MCF 10A (cell line): ENCODE measurements around the gene IMPG2. TPM values are rescaled to one million over a fixed set of nuclear protein-coding genes. Genes with fewer than 3 reads are reported as not detected.
"Not testable (repeated sequence)": the region's sequence is repeated elsewhere in the genome, so short reads cannot be mapped to it uniquely, and the experiment has no call there.

Source experiments
- BruUV-seq: library from RNA; stranded (reverse); fragments of 400-500 nt; replicated peaks from 2 replicates; lab custom pipeline; 2021; lab: Mats Ljungman, UMichigan
- CTCF ChIA-PET: fragments of 300-600 bp; sonication (Branson Sonifier 250); formaldehyde crosslinking; extraction: SDS; loops from one replicate; lab custom pipeline; 2021; ENCODE audit warnings: antibody characterized with exemption, inconsistent platforms; lab: Yijun Ruan, JAX
- POLR2A ChIA-PET: fragments of 300-600, 350-650 bp; sonication (Branson Sonifier 250); formaldehyde crosslinking; extraction: SDS; loops from one replicate; lab custom pipeline; 2020; ENCODE audit warnings: antibody characterized with exemption, inconsistent platforms; lab: Yijun Ruan, JAX
- DNase-seq: peaks from one replicate; pipeline ENCODE4 v3.0.0-alpha.2; 2018; ENCODE audit not compliant: unreplicated experiment
- H3K27ac Mint-ChIP-seq: one replicate; pipeline ENCODE4 v1.8.0; 2022; ENCODE audit warnings: mild to moderate bottlenecking, low read depth, mixed read lengths; ENCODE audit not compliant: unreplicated experiment
- H3K27me3 Mint-ChIP-seq: one replicate; pipeline ENCODE4 v1.8.0; 2022; ENCODE audit warnings: mixed read lengths; ENCODE audit not compliant: insufficient read depth, unreplicated experiment
- H3K36me3 Mint-ChIP-seq: one replicate; pipeline ENCODE4 v1.8.0; 2022; ENCODE audit warnings: mild to moderate bottlenecking, moderate library complexity, mixed read lengths; ENCODE audit not compliant: insufficient read depth, unreplicated experiment
- H3K4me1 Mint-ChIP-seq: one replicate; pipeline ENCODE4 v1.8.0; 2022; ENCODE audit warnings: mixed read lengths; ENCODE audit not compliant: insufficient read depth, unreplicated experiment
- H3K4me3 Mint-ChIP-seq: one replicate; pipeline ENCODE4 v1.8.0; 2022; ENCODE audit warnings: mild to moderate bottlenecking, moderate library complexity, mixed read lengths; ENCODE audit not compliant: unreplicated experiment
- H3K9me3 Mint-ChIP-seq: one replicate; pipeline ENCODE4 v1.8.0; 2022; ENCODE audit warnings: mixed read lengths; ENCODE audit not compliant: unreplicated experiment
- intact Hi-C: fragments of 100-400 bp; cut with micrococcal nuclease; formaldehyde crosslinking; loops from 2 replicates; pipeline ENCODE4 v1.14.1; 2022
- total RNA-seq: library from RNA; stranded (reverse); gene quantifications from 2 replicates; pipeline ENCODE4 v1.2.3, GENCODE V29; 2022
- TF ChIP-seq, protein P1 (sequence below): fragments of 200-600 bp; IDR thresholded peaks from one replicate; pipeline ENCODE4 v1.8.0; 2022; ENCODE audit warnings: antibody characterized with exemption, mild to moderate bottlenecking; ENCODE audit not compliant: unreplicated experiment

The IMPG2 gene
- total RNA-seq, 1 experiment from 2014 or later: 0.26 TPM

DNA sequence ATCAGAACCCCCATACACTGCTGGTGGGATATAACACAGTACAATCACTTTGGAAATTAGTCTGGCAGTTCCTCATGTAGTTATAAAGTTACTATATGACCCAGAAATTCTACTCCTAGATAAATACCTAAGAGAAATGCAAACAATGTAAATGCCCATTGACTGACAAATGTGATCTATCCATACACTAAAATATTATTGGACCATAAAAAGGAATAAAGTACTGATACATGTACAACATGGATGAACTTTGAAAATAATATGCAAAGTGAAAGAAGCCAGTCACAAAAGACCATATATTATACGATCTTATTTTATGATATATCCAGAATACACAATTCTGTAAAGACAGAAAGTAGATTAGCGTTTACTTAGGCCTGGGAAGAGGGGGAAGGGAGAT lies 7.8 kb downstream of the IMPG2 start:
- intact Hi-C loops: no loop called here
- TF ChIP-seq, protein P1, sequence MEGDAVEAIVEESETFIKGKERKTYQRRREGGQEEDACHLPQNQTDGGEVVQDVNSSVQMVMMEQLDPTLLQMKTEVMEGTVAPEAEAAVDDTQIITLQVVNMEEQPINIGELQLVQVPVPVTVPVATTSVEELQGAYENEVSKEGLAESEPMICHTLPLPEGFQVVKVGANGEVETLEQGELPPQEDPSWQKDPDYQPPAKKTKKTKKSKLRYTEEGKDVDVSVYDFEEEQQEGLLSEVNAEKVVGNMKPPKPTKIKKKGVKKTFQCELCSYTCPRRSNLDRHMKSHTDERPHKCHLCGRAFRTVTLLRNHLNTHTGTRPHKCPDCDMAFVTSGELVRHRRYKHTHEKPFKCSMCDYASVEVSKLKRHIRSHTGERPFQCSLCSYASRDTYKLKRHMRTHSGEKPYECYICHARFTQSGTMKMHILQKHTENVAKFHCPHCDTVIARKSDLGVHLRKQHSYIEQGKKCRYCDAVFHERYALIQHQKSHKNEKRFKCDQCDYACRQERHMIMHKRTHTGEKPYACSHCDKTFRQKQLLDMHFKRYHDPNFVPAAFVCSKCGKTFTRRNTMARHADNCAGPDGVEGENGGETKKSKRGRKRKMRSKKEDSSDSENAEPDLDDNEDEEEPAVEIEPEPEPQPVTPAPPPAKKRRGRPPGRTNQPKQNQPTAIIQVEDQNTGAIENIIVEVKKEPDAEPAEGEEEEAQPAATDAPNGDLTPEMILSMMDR: no peak
- POLR2A ChIA-PET: interaction anchor here (1.6 kb wide), 1 partner anchor 9 kb away, joined by 6 read pairs; no protein-coding TSS in a partner anchor
- Mint-ChIP-seq H3K9me3 (peaks cover 14% of the 10 kb centered on the region), H3K4me1 (no peaks in the 10 kb centered on the region), H3K36me3 (no peaks in the 10 kb centered on the region), H3K4me3 (no peak overlapping the region), H3K27me3 (no peaks in the 10 kb centered on the region), H3K27ac (no peak overlapping the region)
- no TSS peak for BruUV-seq
- DNase-seq: no peak
- CTCF ChIA-PET: interaction anchor here (0.7 kb wide), 1 partner anchor 59 kb away, joined by 3 read pairs; no protein-coding TSS in a partner anchor

GRCh38 chr3:101311676-101312075 lies 8.7 kb downstream of the IMPG2 start:
- POLR2A ChIA-PET: no interaction called here
- CTCF ChIA-PET: no interaction called here
- Mint-ChIP-seq H3K27ac (no peak overlapping the region), H3K9me3 (peaks cover 18% of the 10 kb centered on the region), H3K4me3 (no peak overlapping the region), H3K36me3 (no peaks in the 10 kb centered on the region), H3K27me3 (no peaks in the 10 kb centered on the region), H3K4me1 (no peaks in the 10 kb centered on the region)
- no peak for DNase-seq
- TF ChIP-seq, protein P1: no peak
- BruUV-seq: no TSS peak
- intact Hi-C loops: no loop called here

DNA sequence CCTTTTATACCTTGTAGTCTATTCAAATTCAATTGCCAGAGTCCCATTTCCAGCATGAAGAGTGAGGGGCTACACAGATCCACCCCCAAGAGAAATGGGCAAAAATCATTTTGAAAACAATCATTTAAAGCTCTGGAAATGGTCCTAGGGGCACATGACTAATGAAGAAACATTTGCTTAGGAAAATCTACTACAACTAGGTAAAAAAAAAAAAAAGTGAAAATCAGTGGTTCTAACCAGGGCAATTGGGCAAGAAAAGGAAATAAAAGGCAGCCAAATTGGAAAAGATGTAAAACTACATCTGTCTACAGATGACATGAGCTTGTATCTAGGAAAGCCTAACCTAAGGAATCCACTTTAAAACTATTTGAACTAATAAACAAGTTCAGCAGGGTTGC lies 9.4 kb downstream of the IMPG2 start:
- no peak for DNase-seq
- H3K4me3 Mint-ChIP-seq: no peak overlapping the region
- no peak overlapping the region for H3K27ac Mint-ChIP-seq
- no peaks in the 10 kb centered on the region for H3K36me3 Mint-ChIP-seq
- TF ChIP-seq, protein P1: no peak
- ChIA-PET POLR2A (interaction anchor here (0.7 to 1.2 kb wide), 2 partner anchors 17 to 22 kb away, joined by 3 read pairs; no protein-coding TSS in a partner anchor), CTCF (interaction anchor here (0.6 to 0.9 kb wide), 5 partner anchors 9 to 398 kb away, joined by 3 read pairs; no protein-coding TSS in a partner anchor)
- BruUV-seq: no TSS peak
- no peaks in the 10 kb centered on the region for H3K4me1 Mint-ChIP-seq
- H3K9me3 Mint-ChIP-seq: peaks cover 18% of the 10 kb centered on the region
- no peaks in the 10 kb centered on the region for H3K27me3 Mint-ChIP-seq
- intact Hi-C loops: no loop called here

DNA sequence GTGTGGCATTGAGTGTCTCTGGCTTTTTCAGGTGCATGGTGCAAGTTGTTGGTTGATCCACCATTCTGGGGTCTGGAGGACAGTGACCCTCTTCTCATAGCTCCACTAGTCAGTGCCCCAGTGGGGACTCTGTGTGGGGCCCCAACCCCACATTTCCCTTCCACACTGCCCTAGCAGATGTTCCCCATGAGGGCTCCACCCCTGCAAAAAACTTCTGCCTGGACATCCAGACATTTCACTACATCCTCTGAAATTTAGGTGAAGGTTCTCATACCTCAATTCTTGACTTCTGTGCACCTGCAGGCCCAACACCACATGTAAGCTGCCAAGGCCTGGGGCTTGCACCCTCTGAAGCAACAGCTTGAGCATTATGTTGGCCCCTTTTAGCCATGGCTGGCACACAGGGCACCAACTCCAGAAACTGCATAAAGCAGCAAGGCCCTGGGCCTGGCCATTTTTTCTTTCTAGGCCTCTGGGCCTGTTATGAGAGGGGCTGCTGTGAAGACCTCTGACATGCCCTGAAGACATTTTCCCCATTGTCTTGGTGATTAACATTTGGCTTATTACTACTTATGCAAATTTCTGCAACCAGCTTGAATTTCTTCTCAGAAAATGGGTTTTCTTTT lies 12.1 kb downstream of the IMPG2 start:
- BruUV-seq, H3K27me3 Mint-ChIP-seq, H3K36me3 Mint-ChIP-seq, CTCF ChIA-PET, H3K4me3 Mint-ChIP-seq, intact Hi-C loops, H3K4me1 Mint-ChIP-seq, DNase-seq, H3K27ac Mint-ChIP-seq: not testable (repeated sequence)
- POLR2A ChIA-PET: interaction anchor here (0.7 kb wide), 1 partner anchor 936 kb away, joined by 3 read pairs; no protein-coding TSS in a partner anchor
- H3K9me3 Mint-ChIP-seq: peaks cover 18% of the 10 kb centered on the region
